Measurements from ENCODE around the gene KRTAP1-4. TPM values are rescaled to one million over a fixed set of nuclear protein-coding genes. Genes with fewer than 3 reads are reported as not detected.
"Not testable (repeated sequence)": the region's sequence is repeated elsewhere in the genome, so short reads cannot be mapped to it uniquely, and the experiment has no call there.

Gene KRTAP1-4
- total RNA-seq, 4 donors from 2014 or later: not detected

- Histone ChIP-seq H3K4me1 (no peaks in the 10 kb centered on the region), H3K27me3 (peaks cover 0 to 18% (median 7%) of the 10 kb centered on the region in 3 donors)
- in situ Hi-C loops (cut with MboI; ENCODE audit: low sequenced_read_pairs in 4 of 4): loop anchor here in 1 of 4 donors (25.0 kb wide), 1 partner anchor 95 kb away; the partner anchor contains the start of gene KRT39
Measured at GRCh38 chr17:41057547-41057946, 27.6 kb upstream of the KRTAP1-4 start.

GRCh38 chr17:41055130-41055529 is 25.1 kb upstream of the KRTAP1-4 start, which contains the start of gene KRTAP2-2:
TSS of gene KRTAP2-2 (minus strand) at chr17:41055230. CDS start at chr17:41055211, 19 bp downstream.
- H3K36me3 ChIP-seq; H3K27ac ChIP-seq; intact Hi-C loops (cut with DNase I; ENCODE audit: low total_unique reads); H3K9me3 ChIP-seq; DNase-seq; ATAC-seq; H3K4me3 ChIP-seq; H3K4me1 ChIP-seq: not testable (repeated sequence)
- in situ Hi-C loops (cut with MboI; ENCODE audit: low sequenced_read_pairs in 4 of 4): loop anchor here in 1 of 4 donors (25.0 kb wide), 1 partner anchor 93 kb away; the partner anchor contains the start of gene KRT39
- peaks cover 0 to 24% (median 7%) of the 10 kb centered on the region in 3 donors for H3K27me3 ChIP-seq

More at GRCh38 chr17:41057547-41057946, 27.6 kb upstream of the KRTAP1-4 start:
- intact Hi-C loops (cut with DNase I; ENCODE audit: low total_unique reads): no loop called here
- DNase-seq (no peak), ATAC-seq (no peak)
- no peak overlapping the region for H3K27ac ChIP-seq
- no peaks in the 10 kb centered on the region for H3K36me3 ChIP-seq
- TF ChIP-seq CTCF (IDR thresholded peaks at IDR 0.05 in 4 of 5, conservative IDR thresholded peaks at IDR 0.05 in 1 of 5) (no peak), POLR2A (IDR thresholded peaks at IDR 0.05) (no peak)
- no peak overlapping the region for H3K4me3 ChIP-seq
- peaks cover 0 to 5% (median 0%) of the 10 kb centered on the region in 3 donors for H3K9me3 ChIP-seq

DNA sequence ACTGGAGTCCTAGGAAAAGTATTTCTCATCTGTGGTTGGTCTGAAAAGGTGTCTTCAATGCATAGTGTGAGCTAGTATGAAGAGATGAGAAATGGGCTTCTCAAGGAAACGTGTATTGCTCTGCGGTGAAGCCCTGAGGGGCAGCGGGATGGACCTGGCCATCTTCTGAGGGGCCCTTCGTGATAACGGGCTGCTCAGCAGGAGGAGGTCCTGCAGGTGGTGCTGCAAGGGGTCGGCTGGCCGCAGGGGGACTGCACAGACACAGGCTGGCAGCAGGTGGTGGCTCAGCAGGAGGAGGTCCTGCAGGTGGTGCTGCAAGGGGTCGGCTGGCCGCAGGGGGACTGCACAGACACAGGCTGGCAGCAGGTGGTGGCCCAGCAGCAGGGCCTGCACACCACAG is 24.6 kb upstream of the KRTAP1-4 start:
- H3K9me3 ChIP-seq; ATAC-seq; H3K4me3 ChIP-seq; H3K36me3 ChIP-seq; H3K27ac ChIP-seq; H3K4me1 ChIP-seq; intact Hi-C loops (cut with DNase I; ENCODE audit: low total_unique reads); DNase-seq: not testable (repeated sequence)
- peaks cover 0 to 27% (median 7%) of the 10 kb centered on the region in 3 donors for H3K27me3 ChIP-seq
- in situ Hi-C loops (cut with MboI; ENCODE audit: low sequenced_read_pairs in 4 of 4): loop anchor here in 1 of 4 donors (25.0 kb wide), 1 partner anchor 92 kb away; the partner anchor contains the start of gene KRT39

DNA sequence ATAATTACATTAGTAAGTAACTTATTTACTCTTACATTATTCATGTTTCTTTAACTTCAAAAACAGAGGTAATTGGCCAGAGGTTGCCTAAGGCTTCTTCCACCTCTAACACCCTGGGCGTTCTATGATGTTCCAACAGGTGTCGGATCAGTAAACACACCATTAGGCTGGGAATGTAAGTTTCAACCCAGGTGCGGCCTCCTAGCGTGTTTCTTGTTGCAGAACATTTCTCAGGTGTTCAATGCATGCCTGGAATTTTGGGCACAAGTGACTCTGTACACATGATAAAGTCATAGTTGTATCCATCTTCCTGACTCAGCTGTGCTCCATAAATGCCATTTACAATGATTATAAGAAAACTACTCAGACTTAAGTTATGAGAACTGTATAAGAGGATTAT is 24.0 kb upstream of the KRTAP1-4 start:
- intact Hi-C loops (cut with DNase I; ENCODE audit: low total_unique reads): no loop called here

GRCh38 chr17:41052566-41052965 is 22.6 kb upstream of the KRTAP1-4 start:
- ATAC-seq: no peak
- Histone ChIP-seq H3K4me1 (no peaks in the 10 kb centered on the region), H3K4me3 (no peak overlapping the region), H3K27me3 (peaks cover 3 to 28% (median 9%) of the 10 kb centered on the region in 3 donors), H3K36me3 (no peaks in the 10 kb centered on the region), H3K27ac (no peak overlapping the region), H3K9me3 (peaks cover 0 to 5% (median 0%) of the 10 kb centered on the region in 3 donors)
- DNase-seq: no peak
- no peak for TF ChIP-seq CTCF (IDR thresholded peaks at IDR 0.05 in 4 of 5, conservative IDR thresholded peaks at IDR 0.05 in 1 of 5)
- no peak for TF ChIP-seq POLR2A (IDR thresholded peaks at IDR 0.05)
- intact Hi-C loops (cut with DNase I; ENCODE audit: low total_unique reads): no loop called here
- in situ Hi-C loops (cut with MboI; ENCODE audit: low sequenced_read_pairs in 4 of 4): loop anchor here in 1 of 4 donors (25.0 kb wide), 1 partner anchor 90 kb away; the partner anchor contains the start of gene KRT39

More for the DNA sequence above, 24.0 kb upstream of the KRTAP1-4 start:
- in situ Hi-C loops (cut with MboI; ENCODE audit: low sequenced_read_pairs in 4 of 4): loop anchor here in 1 of 4 donors (25.0 kb wide), 1 partner anchor 92 kb away; the partner anchor contains the start of gene KRT39
- no peak overlapping the region for H3K27ac ChIP-seq
- peaks cover under 1 to 24% (median 7%) of the 10 kb centered on the region in 3 donors for H3K27me3 ChIP-seq
- H3K9me3 ChIP-seq: peaks cover 0 to 5% (median 0%) of the 10 kb centered on the region in 3 donors
- no peaks in the 10 kb centered on the region for H3K36me3 ChIP-seq
- ATAC-seq: no peak
- H3K4me3 ChIP-seq: no peak overlapping the region
- no peak for DNase-seq
- TF ChIP-seq CTCF (IDR thresholded peaks at IDR 0.05 in 4 of 5, conservative IDR thresholded peaks at IDR 0.05 in 1 of 5): no peak
- no peak for TF ChIP-seq POLR2A (IDR thresholded peaks at IDR 0.05)
- no peaks in the 10 kb centered on the region for H3K4me1 ChIP-seq

Measured in gastrocnemius medialis (tissue), 4 donors.